Upper lobe of right lung (tissue), 1 donor: Measurements from ENCODE around the gene TPD52L1. TPM values are rescaled to one million over a fixed set of nuclear protein-coding genes. Genes with fewer than 3 reads are reported as not detected.
A peak's percentile ranks its signal among the peaks of the same experiment; 100 is the strongest.

Experiments used
- ATAC-seq: fragments of 200-7000 bp; cut with Tn5 transposase; one replicate; pipeline ENCODE4 v1.9.1; 2020; ENCODE audit warnings: mild to moderate bottlenecking, moderate library complexity
- DNase-seq: peaks from one replicate; pipeline ENCODE4 v3.0.0-alpha.2; 2020
- H3K27ac ChIP-seq: fragments of 200-600 bp; one replicate; pipeline ENCODE4 v1.8.0; 2022
- H3K27me3 ChIP-seq: fragments of 200-600 bp; one replicate; pipeline ENCODE4 v1.8.0; 2022; ENCODE audit warnings: mild to moderate bottlenecking
- H3K36me3 ChIP-seq: fragments of 200-600 bp; one replicate; pipeline ENCODE4 v1.8.0; 2022
- H3K4me1 ChIP-seq: fragments of 200-600 bp; one replicate; pipeline ENCODE4 v1.8.0; 2022
- H3K4me3 ChIP-seq: fragments of 200-600 bp; one replicate; pipeline ENCODE4 v1.8.0; 2022; ENCODE audit warnings: mild to moderate bottlenecking
- H3K9me3 ChIP-seq: fragments of 200-600 bp; one replicate; pipeline ENCODE4 v1.8.0; 2022
- CTCF ChIP-seq: fragments of 200-600 bp; IDR thresholded peaks from one replicate; pipeline ENCODE4 v1.8.0; 2022; ENCODE audit warnings: antibody characterized with exemption
- intact Hi-C: fragments of 100-400 bp; cut with DNase I; formaldehyde crosslinking; loops from one replicate; pipeline ENCODE4 v1.11.0; 2022
- total RNA-seq: library from RNA; stranded (reverse); fragmentation: NEBNext Ultra II Directional; extraction: Animal tissue kit (Norgen Biotek cat#: 25700); gene quantifications from one replicate; pipeline ENCODE4 v1.2.1, GENCODE V29; 2021
- donor health status: DM: no; HTN: yes; CAD: no; lungs with severe emphysema.

TPD52L1 gene
- total RNA-seq, 1 donor from 2014 or later: 24.5 TPM

DNA sequence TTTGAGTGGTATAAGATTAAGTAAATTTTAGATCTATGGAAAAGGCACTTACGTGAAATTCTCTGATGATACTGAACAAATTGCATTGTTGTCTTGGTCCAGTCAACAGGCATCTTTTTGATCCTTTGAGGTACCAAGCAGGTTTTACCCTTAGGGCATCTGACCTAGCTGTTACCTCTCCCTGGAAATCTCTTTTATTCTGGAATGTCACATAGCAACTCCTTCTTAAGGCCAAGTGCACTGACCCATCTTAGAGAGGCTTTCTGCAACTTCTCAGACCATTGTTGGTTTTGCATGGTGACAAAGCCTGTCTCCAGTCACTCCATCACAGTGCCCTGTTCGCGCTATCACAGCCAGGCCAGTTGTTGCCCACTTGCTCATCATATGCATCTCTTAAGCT lies 42.0 kb downstream of the TPD52L1 start:
- H3K27me3 ChIP-seq: no peaks in the 10 kb centered on the region
- no peak for DNase-seq
- no peaks in the 10 kb centered on the region for H3K36me3 ChIP-seq
- TF ChIP-seq CTCF: no peak
- intact Hi-C loops: no loop called here
- H3K4me1 ChIP-seq: peaks cover 24% of the 10 kb centered on the region
- no peak overlapping the region for H3K27ac ChIP-seq
- H3K4me3 ChIP-seq: no peak overlapping the region
- H3K9me3 ChIP-seq: no peaks in the 10 kb centered on the region
- ATAC-seq: no peak

DNA sequence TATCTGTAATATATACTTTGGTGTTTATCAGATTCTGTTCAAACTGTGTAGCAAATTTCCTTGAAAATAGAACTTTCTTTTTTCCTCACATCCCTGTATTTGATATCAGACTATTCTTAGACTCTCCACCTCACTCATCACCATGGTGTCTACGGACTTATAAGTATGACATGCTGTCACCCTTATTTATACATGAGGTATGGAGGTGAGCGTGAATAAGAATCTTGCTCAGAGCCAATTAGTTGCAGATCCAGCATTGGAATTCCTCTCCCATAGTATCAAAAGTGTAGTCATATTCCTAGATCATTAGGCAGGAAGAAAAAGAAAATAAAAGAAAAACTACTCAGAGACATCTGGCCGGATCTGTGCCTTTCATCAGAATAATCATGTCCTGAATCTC lies 43.0 kb downstream of the TPD52L1 start:
- no peaks in the 10 kb centered on the region for H3K36me3 ChIP-seq
- peaks cover 28% of the 10 kb centered on the region for H3K4me1 ChIP-seq
- intact Hi-C loops: no loop called here
- no peak for TF ChIP-seq CTCF
- H3K27me3 ChIP-seq: no peaks in the 10 kb centered on the region
- no peak overlapping the region for H3K4me3 ChIP-seq
- no peak for DNase-seq
- H3K9me3 ChIP-seq: no peaks in the 10 kb centered on the region
- no peak for ATAC-seq
- H3K27ac ChIP-seq: no peak overlapping the region

- intact Hi-C loops: no loop called here
- peak overlapping the region; percentile 52 for H3K27ac ChIP-seq
- no peaks in the 10 kb centered on the region for H3K27me3 ChIP-seq
- H3K36me3 ChIP-seq: no peaks in the 10 kb centered on the region
- DNase-seq: peak; percentile 68
- H3K4me1 ChIP-seq: peaks cover 37% of the 10 kb centered on the region
- no peak for TF ChIP-seq CTCF
- H3K9me3 ChIP-seq: no peaks in the 10 kb centered on the region
- ATAC-seq: peak; percentile 91
- H3K4me3 ChIP-seq: no peak overlapping the region
Measured at GRCh38 chr6:125197795-125198269, 44.3 kb downstream of the TPD52L1 start.

DNA sequence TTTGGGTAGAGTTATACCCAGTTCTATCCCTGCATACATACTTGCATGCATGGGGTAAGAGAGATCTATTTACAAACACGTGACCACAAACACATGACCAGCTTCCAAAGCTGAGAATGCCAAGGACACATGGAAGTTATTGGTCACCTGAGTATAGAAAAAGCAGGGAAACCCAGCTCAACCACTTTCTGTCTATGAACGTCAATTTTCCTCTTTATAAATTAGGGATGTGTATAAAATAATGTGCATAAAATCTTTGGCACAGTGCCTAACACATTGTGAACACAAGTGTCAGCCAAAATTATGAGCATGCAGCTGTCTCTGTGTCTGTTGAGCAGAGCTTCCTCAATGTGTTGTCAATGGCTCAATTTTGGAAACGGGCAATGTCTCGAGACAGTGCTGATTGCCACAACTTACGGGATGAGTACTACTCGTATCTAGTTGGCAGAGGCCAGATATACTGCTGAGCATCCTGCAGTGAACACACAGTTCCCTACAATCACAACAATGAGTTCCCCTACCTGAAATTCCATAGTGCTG lies 44.9 kb downstream of the TPD52L1 start:
- Histone ChIP-seq H3K9me3 (no peaks in the 10 kb centered on the region), H3K4me3 (no peak overlapping the region), H3K36me3 (no peaks in the 10 kb centered on the region), H3K4me1 (peaks cover 37% of the 10 kb centered on the region), H3K27me3 (no peaks in the 10 kb centered on the region), H3K27ac (peak overlapping the region; percentile 52)
- ATAC-seq (peak; percentile 25), DNase-seq (no peak)
- TF ChIP-seq CTCF: no peak
- intact Hi-C loops: no loop called here

DNA sequence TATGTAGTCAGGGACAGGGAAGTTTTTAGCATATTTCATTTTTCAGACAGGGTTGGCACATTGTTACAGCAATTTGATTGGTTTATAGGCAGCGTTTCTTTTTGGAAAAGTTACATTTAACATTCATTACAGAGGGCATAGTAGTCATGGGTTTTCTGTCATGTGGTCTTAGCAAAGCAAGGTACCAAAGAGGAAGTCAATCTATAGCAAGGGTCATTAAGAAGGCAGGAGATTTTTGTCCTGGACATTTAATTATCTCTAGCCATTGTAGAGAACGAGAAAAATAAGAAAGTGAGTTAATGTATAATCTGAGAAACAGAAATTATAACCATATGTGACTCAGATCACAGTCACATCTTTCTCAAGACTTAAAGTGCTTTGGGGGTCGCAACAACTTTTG lies 47.4 kb downstream of the TPD52L1 start:
- H3K36me3 ChIP-seq: no peaks in the 10 kb centered on the region
- no peaks in the 10 kb centered on the region for H3K27me3 ChIP-seq
- intact Hi-C loops: no loop called here
- no peak overlapping the region for H3K4me3 ChIP-seq
- peaks cover 37% of the 10 kb centered on the region for H3K4me1 ChIP-seq
- peak overlapping the region; percentile 28 for H3K27ac ChIP-seq
- TF ChIP-seq CTCF: no peak
- DNase-seq (no peak), ATAC-seq (peak; percentile 47)
- no peaks in the 10 kb centered on the region for H3K9me3 ChIP-seq
